Panc1 (cell line): ENCODE data around the gene EIF4G3.

Source experiments
- TF ChIP-seq, protein P1 (sequence below): fragments of 450-650 bp; IDR thresholded peaks from 2 replicates; pipeline ENCODE4 v1.5.1; 2017; ENCODE audit warnings: mild to moderate bottlenecking
- TF ChIP-seq, protein P2 (sequence below), 2 experiments: IDR thresholded peaks; 2 replicates each; pipeline ENCODE4 v1.6.1; 2011 to 2012; ENCODE audit warnings: low read depth in 2 of 2, control low read depth in 1 of 2, low read length in 1 of 2, mild to moderate bottlenecking in 1 of 2, moderate library complexity in 1 of 2; ENCODE audit not compliant: insufficient read depth in 1 of 2

GRCh38 chr1:21082073-21082472 lies 94.6 kb downstream of the EIF4G3 start:
- TF ChIP-seq, protein P1, sequence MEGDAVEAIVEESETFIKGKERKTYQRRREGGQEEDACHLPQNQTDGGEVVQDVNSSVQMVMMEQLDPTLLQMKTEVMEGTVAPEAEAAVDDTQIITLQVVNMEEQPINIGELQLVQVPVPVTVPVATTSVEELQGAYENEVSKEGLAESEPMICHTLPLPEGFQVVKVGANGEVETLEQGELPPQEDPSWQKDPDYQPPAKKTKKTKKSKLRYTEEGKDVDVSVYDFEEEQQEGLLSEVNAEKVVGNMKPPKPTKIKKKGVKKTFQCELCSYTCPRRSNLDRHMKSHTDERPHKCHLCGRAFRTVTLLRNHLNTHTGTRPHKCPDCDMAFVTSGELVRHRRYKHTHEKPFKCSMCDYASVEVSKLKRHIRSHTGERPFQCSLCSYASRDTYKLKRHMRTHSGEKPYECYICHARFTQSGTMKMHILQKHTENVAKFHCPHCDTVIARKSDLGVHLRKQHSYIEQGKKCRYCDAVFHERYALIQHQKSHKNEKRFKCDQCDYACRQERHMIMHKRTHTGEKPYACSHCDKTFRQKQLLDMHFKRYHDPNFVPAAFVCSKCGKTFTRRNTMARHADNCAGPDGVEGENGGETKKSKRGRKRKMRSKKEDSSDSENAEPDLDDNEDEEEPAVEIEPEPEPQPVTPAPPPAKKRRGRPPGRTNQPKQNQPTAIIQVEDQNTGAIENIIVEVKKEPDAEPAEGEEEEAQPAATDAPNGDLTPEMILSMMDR = no peak
- TF ChIP-seq, protein P2, sequence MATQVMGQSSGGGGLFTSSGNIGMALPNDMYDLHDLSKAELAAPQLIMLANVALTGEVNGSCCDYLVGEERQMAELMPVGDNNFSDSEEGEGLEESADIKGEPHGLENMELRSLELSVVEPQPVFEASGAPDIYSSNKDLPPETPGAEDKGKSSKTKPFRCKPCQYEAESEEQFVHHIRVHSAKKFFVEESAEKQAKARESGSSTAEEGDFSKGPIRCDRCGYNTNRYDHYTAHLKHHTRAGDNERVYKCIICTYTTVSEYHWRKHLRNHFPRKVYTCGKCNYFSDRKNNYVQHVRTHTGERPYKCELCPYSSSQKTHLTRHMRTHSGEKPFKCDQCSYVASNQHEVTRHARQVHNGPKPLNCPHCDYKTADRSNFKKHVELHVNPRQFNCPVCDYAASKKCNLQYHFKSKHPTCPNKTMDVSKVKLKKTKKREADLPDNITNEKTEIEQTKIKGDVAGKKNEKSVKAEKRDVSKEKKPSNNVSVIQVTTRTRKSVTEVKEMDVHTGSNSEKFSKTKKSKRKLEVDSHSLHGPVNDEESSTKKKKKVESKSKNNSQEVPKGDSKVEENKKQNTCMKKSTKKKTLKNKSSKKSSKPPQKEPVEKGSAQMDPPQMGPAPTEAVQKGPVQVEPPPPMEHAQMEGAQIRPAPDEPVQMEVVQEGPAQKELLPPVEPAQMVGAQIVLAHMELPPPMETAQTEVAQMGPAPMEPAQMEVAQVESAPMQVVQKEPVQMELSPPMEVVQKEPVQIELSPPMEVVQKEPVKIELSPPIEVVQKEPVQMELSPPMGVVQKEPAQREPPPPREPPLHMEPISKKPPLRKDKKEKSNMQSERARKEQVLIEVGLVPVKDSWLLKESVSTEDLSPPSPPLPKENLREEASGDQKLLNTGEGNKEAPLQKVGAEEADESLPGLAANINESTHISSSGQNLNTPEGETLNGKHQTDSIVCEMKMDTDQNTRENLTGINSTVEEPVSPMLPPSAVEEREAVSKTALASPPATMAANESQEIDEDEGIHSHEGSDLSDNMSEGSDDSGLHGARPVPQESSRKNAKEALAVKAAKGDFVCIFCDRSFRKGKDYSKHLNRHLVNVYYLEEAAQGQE (IDR thresholded peaks at IDR 0.05; ENCODE audit: insufficient read depth in 1 of 2, low read depth in 2 of 2, low read length in 1 of 2) = no peak
